GM12878 (cell line): ENCODE results near the gene CCDC134. TPM values are rescaled to one million over a fixed set of nuclear protein-coding genes. Genes with fewer than 3 reads are reported as not detected.

ENCODE experiments used
- ATAC-seq: fragments of 200-7000 bp; cut with Tn5 transposase; 3 replicates; pipeline ENCODE4 v1.9.1; 2020; ENCODE audit warnings: mild to moderate bottlenecking, moderate library complexity
- BruUV-seq: library from RNA; stranded (reverse); fragments of 400-500 nt; replicated peaks from 2 replicates; lab custom pipeline; 2021; lab: Mats Ljungman, UMichigan
- CTCF ChIA-PET: fragments of 300-600 bp; sonication (Branson Sonifier 250); formaldehyde crosslinking; extraction: SDS; loops from one replicate; lab custom pipeline; 2021; ENCODE audit warnings: inconsistent platforms; lab: Yijun Ruan, JAX
- POLR2A ChIA-PET: fragments of 350-600 bp; formaldehyde crosslinking; extraction: SDS; loops from one replicate; lab custom pipeline; 2021; ENCODE audit warnings: inconsistent platforms; lab: Charles Lee
- RAD21 ChIA-PET: fragments of 300-600 bp; sonication (Branson Sonifier 250); formaldehyde crosslinking; loops from one replicate; lab custom pipeline; 2023; ENCODE audit warnings: antibody characterized with exemption; ENCODE audit not compliant: unreplicated experiment; lab: Charles Lee
- SMC1A ChIA-PET: fragments of 300-600 bp; sonication (Branson Sonifier 250); formaldehyde crosslinking; loops from one replicate; lab custom pipeline; 2023; ENCODE audit not compliant: unreplicated experiment, uncharacterized antibody; lab: Charles Lee
- DNase-seq: peaks from one replicate; pipeline ENCODE4 v3.0.0-alpha.2; 2011; ENCODE audit warnings: low read depth, low spot score
- FAIRE-seq: peaks from 3 replicates; lab custom pipeline; 2011; peaks lifted over from hg19 to GRCh38; lab: Jason Lieb, UNC
- H2AFZ ChIP-seq: 2 replicates; pipeline ENCODE4 v1.6.0; 2011; ENCODE audit warnings: low read depth, low read length, control low read depth; ENCODE audit not compliant: control insufficient read depth
- H3K27ac ChIP-seq: 2 replicates; pipeline ENCODE4 v1.5.1; 2011; ENCODE audit warnings: control low read depth; ENCODE audit not compliant: control insufficient read depth, insufficient read depth
- H3K27me3 ChIP-seq, 2 experiments: replicated peaks in 1 of 2; 2 replicates each; pipeline versions ENCODE4 v1.6.0 to v1.6.1; 2011; ENCODE audit warnings: low read length in 1 of 2; ENCODE audit not compliant: control insufficient read depth in 2 of 2, insufficient read depth in 2 of 2
- H3K36me3 ChIP-seq, 2 experiments: 2 replicates each; pipeline ENCODE4 v1.5.1; 2011; ENCODE audit warnings: low read length in 1 of 2; ENCODE audit not compliant: control insufficient read depth in 2 of 2, insufficient read depth in 2 of 2
- H3K4me1 ChIP-seq: 2 replicates; pipeline ENCODE4 v1.6.1; 2011; ENCODE audit warnings: mild to moderate bottlenecking, low read length, moderate library complexity, mixed read lengths; ENCODE audit not compliant: control insufficient read depth, insufficient read depth
- H3K4me2 ChIP-seq: 2 replicates; pipeline ENCODE4 v1.6.0; 2011; ENCODE audit warnings: control low read depth; ENCODE audit not compliant: control insufficient read depth, insufficient read depth
- H3K4me3 ChIP-seq: fragments of 200-600 bp; sonication (generic); 2 replicates; pipeline ENCODE4 v1.5.1; 2016
- H3K79me2 ChIP-seq: 2 replicates; pipeline ENCODE4 v1.6.0; 2011; ENCODE audit warnings: low read length; ENCODE audit not compliant: control insufficient read depth, insufficient read depth
- H3K9ac ChIP-seq: 2 replicates; pipeline ENCODE4 v1.8.0; 2011; ENCODE audit warnings: low read length, control low read depth, mixed read lengths; ENCODE audit not compliant: control insufficient read depth, insufficient read depth
- H3K9me3 ChIP-seq: replicated peaks from 3 replicates; pipeline ENCODE4 v1.5.1; 2011; ENCODE audit warnings: mild to moderate bottlenecking, low read length; ENCODE audit not compliant: control insufficient read depth, insufficient read depth
- H4K20me1 ChIP-seq: 2 replicates; pipeline ENCODE4 v1.6.0; 2011; ENCODE audit not compliant: control insufficient read depth, insufficient read depth
- ATF3 ChIP-seq: IDR thresholded peaks from 2 replicates; pipeline ENCODE4 v1.6.1; 2011; ENCODE audit warnings: low read depth, mild to moderate bottlenecking, low read length, moderate library complexity, borderline replicate concordance; ENCODE audit errors: extremely low read depth
- BMI1 ChIP-seq: fragments of 450-650 bp; IDR thresholded peaks from 2 replicates; pipeline ENCODE4 v1.6.1; 2016; ENCODE audit warnings: mild to moderate bottlenecking, moderate library complexity, borderline replicate concordance
- CUX1 ChIP-seq: IDR thresholded peaks from 2 replicates; pipeline ENCODE4 v1.6.1; 2012; ENCODE audit warnings: improper control_type of control experiment, low read depth, low read length; ENCODE audit not compliant: insufficient replicate concordance
- EGR1 ChIP-seq, 2 experiments: IDR thresholded peaks; 1 replicate in 1 of 2; 2 replicates in 1 of 2; pipeline ENCODE4 v1.6.1; 2011 to 2012; ENCODE audit warnings: low read depth in 2 of 2, low read length in 2 of 2, borderline replicate concordance in 1 of 2, mild to moderate bottlenecking in 1 of 2, moderate library complexity in 1 of 2
- MAX ChIP-seq: IDR thresholded peaks from 2 replicates; pipeline ENCODE4 v1.6.1; 2012; ENCODE audit warnings: low read depth, low read length, improper control_type of control experiment
- MYB ChIP-seq: fragments of 150-350 bp; IDR thresholded peaks from 2 replicates; pipeline ENCODE4 v1.6.1; 2014; ENCODE audit warnings: mild to moderate bottlenecking, low read depth, low read length, borderline replicate concordance
- RAD21 ChIP-seq: IDR thresholded peaks from 2 replicates; pipeline ENCODE4 v1.6.1; 2011; ENCODE audit warnings: mild to moderate bottlenecking, low read depth, low read length, moderate library complexity; ENCODE audit not compliant: insufficient read depth
- RFX5 ChIP-seq: IDR thresholded peaks from 2 replicates; pipeline ENCODE4 v1.6.1; 2011; ENCODE audit warnings: low read depth, low read length, improper control_type of control experiment
- SMAD1 ChIP-seq: fragments of 450-650 bp; IDR thresholded peaks from 2 replicates; pipeline ENCODE4 v1.6.1; 2018; ENCODE audit warnings: mild to moderate bottlenecking, low read depth; ENCODE audit not compliant: partially characterized antibody
- SMAD5 ChIP-seq: IDR thresholded peaks from 2 replicates; pipeline ENCODE4 v1.6.1; 2016; ENCODE audit warnings: antibody characterized with exemption, low read depth
- TCF12 ChIP-seq: IDR thresholded peaks from 2 replicates; pipeline ENCODE4 v1.6.1; 2011; ENCODE audit warnings: low read depth, mild to moderate bottlenecking, low read length
- ZBTB40 ChIP-seq: fragments of 450-650 bp; IDR thresholded peaks from 2 replicates; pipeline ENCODE4 v1.6.1; 2016; ENCODE audit warnings: mild to moderate bottlenecking, moderate library complexity, borderline replicate concordance
- WGBS: methylation state at CpG from one replicate; pipeline ENCODE4 v1.1.6; 2016; ENCODE audit warnings: low lambda C conversion rate; ENCODE audit not compliant: insufficient replicate concordance, insufficient coverage; ENCODE audit errors: missing lambda C conversion rate; 5-methylcytosine and 5-hydroxymethylcytosine counted together
- in situ Hi-C: fragments of 300-500 bp; cut with MboI; formaldehyde crosslinking; loops from 9 replicates; pipeline ENCODE4 v1.14.3; 2018; ENCODE audit warnings: mixed read lengths
- intact Hi-C: fragments of 100-400 bp; cut with micrococcal nuclease; formaldehyde crosslinking; loops from one replicate; pipeline ENCODE4 v1.14.2; 2022; ENCODE audit not compliant: unreplicated experiment
- polyA plus RNA-seq, 11 experiments: library from polyadenylated mRNA; depleted of rRNA in 4 of 11; unstranded in 6 of 11; stranded (reverse) in 5 of 11; fragments of >200 nt; fragmentation: Nextera tagmentation in 4 of 11; fragmentation: Illumina TruSeq in 1 of 11; extraction: Ambion mirVana in 4 of 11; extraction: Trizol in 1 of 11; gene quantifications; 1 replicate in 1 of 11; 2 replicates in 10 of 11; pipeline versions ENCODE4 v1.2.1 to v1.2.3, GENCODE V29; 2011 to 2016; ENCODE audit warnings: inconsistent platforms in 2 of 11, missing spikeins in 2 of 11, low read depth in 1 of 11
- total RNA-seq, 4 experiments: library from RNA; depleted of rRNA in 3 of 4; stranded (reverse); fragments of >200 nt in 3 of 4; fragmentation: Illumina TruSeq in 1 of 4; extraction: Trizol in 1 of 4; gene quantifications; 2 replicates each; pipeline versions ENCODE4 v1.2.1 to v1.2.3, GENCODE V29; 2013 to 2021

Gene CCDC134
- total and polyA plus RNA-seq, 10 of the 15 experiments (the other 5 are each of a cell fraction or from before 2014, with no cell fraction given): 0.35 to 19.3 (median 11.8) TPM

- no peak for TF ChIP-seq CUX1
- TF ChIP-seq TCF12: no peak
- no peak for TF ChIP-seq SMAD1
- no peak for TF ChIP-seq MYB
- no peak for TF ChIP-seq RFX5
Measured at GRCh38 chr22:41816871-41817270, 16.4 kb downstream of the CCDC134 start (continued).

- intact Hi-C loops (no loop called here), in situ Hi-C loops (no loop called here)
- ChIA-PET POLR2A (no interaction called here), SMC1A (interaction anchor here (1.3 to 2.3 kb wide), 3 partner anchors 12 to 120 kb away, joined by 4 to 10 read pairs (median 5); no protein-coding TSS in a partner anchor), RAD21 (interaction anchor here (1.0 to 1.5 kb wide), 2 partner anchors 121 to 123 kb away, joined by 3 read pairs; no protein-coding TSS in a partner anchor), CTCF (interaction anchor here (1.1 to 2.8 kb wide), 2 partner anchors 120 to 123 kb away, joined by 4 to 12 read pairs; no protein-coding TSS in a partner anchor)
- Histone ChIP-seq H3K36me3 (peaks cover 12 to 19% of the 10 kb centered on the region in 2 experiments), H3K9me3 (no peaks in the 10 kb centered on the region), H3K27ac (no peak overlapping the region), H3K79me2 (no peaks in the 10 kb centered on the region), H3K27me3 (no peaks in the 10 kb centered on the region), H2AFZ (no peak overlapping the region), H3K9ac (no peak overlapping the region), H4K20me1 (no peaks in the 10 kb centered on the region), H3K4me1 (no peaks in the 10 kb centered on the region; the same call in 1 of the 2 replicates), H3K4me2 (no peak overlapping the region), H3K4me3 (no peak overlapping the region)
- 84% methylated on average over 5 of the region's 5 CpGs for WGBS
- ATAC-seq (no peak), DNase-seq (no peak), FAIRE-seq (no peak)
- BruUV-seq: no TSS peak
- TF ChIP-seq EGR1 (IDR thresholded peaks at IDR 0.05; ENCODE audit: borderline replicate concordance in 1 of 2, low read depth in 2 of 2, low read length in 2 of 2): no peak
- TF ChIP-seq MAX: no peak
- no peak for TF ChIP-seq SMAD5
- no peak for TF ChIP-seq RAD21
- no peak for TF ChIP-seq ATF3
- TF ChIP-seq BMI1: no peak
- no peak for TF ChIP-seq ZBTB40
Measured at GRCh38 chr22:41818011-41818410, 17.5 kb downstream of the CCDC134 start.
